Pancreas (tissue), 10 donors: Measurements from ENCODE around the gene RGL1. TPM values are rescaled to one million over a fixed set of nuclear protein-coding genes. Genes with fewer than 3 reads are reported as not detected.
A peak's percentile ranks its signal among the peaks of the same experiment; 100 is the strongest.

Experiments used
- ATAC-seq, 4 donors: fragments of 200-7000 bp; cut with Tn5 transposase; one replicate each; pipeline versions ENCODE4 v1.8.0 to v1.9.1; 2020; ENCODE audit warnings: mild to moderate bottlenecking in 4 of 4, moderate library complexity in 4 of 4
- DNase-seq, 6 donors: peaks; one replicate each; pipeline ENCODE4 v3.0.0-alpha.2; 2020
- FAIRE-seq: peaks from 2 replicates; lab custom pipeline; 2012; peaks lifted over from hg19 to GRCh38; lab: Jason Lieb, UNC
- H3K27ac ChIP-seq, 4 donors: fragments of 200-600 bp; sonication (generic); 1 replicate in 3 of 4; 2 replicates in 1 of 4; pipeline versions ENCODE4 v1.5.0 to v1.8.0; 2020
- H3K27me3 ChIP-seq, 4 donors: fragments of 200-600 bp; one replicate each; pipeline ENCODE4 v1.8.0; 2021
- H3K36me3 ChIP-seq, 3 donors: fragments of 200-600 bp; sonication (generic) in 1 of 3; one replicate each; pipeline versions ENCODE4 v1.5.0 to v1.8.0; 2020 to 2021
- H3K4me1 ChIP-seq, 3 donors: fragments of 200-600 bp; one replicate each; pipeline ENCODE4 v1.8.0; 2021
- H3K4me3 ChIP-seq, 4 donors: fragments of 200-600 bp; sonication (generic) in 2 of 4; one replicate each; pipeline versions ENCODE4 v1.5.0 to v1.8.0; 2020 to 2021
- H3K9me3 ChIP-seq, 4 donors: fragments of 200-600 bp; one replicate each; pipeline ENCODE4 v1.8.0; 2021
- CTCF ChIP-seq, 4 donors: fragments of 200-600 bp; sonication (generic) in 3 of 4; IDR thresholded peaks; one replicate each; pipeline versions ENCODE4 v1.5.0 to v1.8.0; 2021; ENCODE audit warnings: antibody characterized with exemption in 4 of 4
- WGBS, 2 donors: extraction: QIAGEN DNeasy Blood & Tissue Kit; methylation state at CpG; one replicate each; pipeline ENCODE4 v1.1.7; 2013; 5-methylcytosine and 5-hydroxymethylcytosine counted together
- intact Hi-C, 3 donors: fragments of 100-400 bp; cut with DNase I; formaldehyde crosslinking; loops; one replicate each; pipeline versions ENCODE4 v1.11.1 to v1.14.2; 2022
- polyA plus RNA-seq, 2 donors: library from polyadenylated mRNA; stranded (reverse); fragments of 200-250 nt; gene quantifications; one replicate each; pipeline ENCODE4 v1.2.3, GENCODE V29; 2013
- total RNA-seq, 6 donors: library from RNA; stranded (reverse); fragmentation: NEBNext Ultra II Directional in 4 of 6; extraction: Animal tissue kit (Norgen Biotek cat#: 25700) in 4 of 6; gene quantifications; one replicate each; pipeline versions ENCODE4 v1.2.1 to v1.2.4, GENCODE V29; 2021 to 2023
- donor health status: healthy with polysubstance abuse.
- donor health status: DM: no; HTN: no; CAD: no; lungs with moderate emphysema.
- donor health status: DM: no; HTN: no; CAD: no.
- donor health status: control.
- donor health status: control.
- donor health status: Bipolar disorder and iron deficiency.
- donor health status: DM: yes; HTN: yes; CAD: no.
- donor health status: DM: no; HTN: no; CAD: no.
- donor health status: DM: no; HTN: no; CAD: no.
- donor health status: DM: yes; HTN: yes; CAD: no.

RGL1 gene
- 1 to 10 TPM; 2.8 to 9.1 (median 4.9) TPM for total RNA-seq
- polyA plus RNA-seq: 1 to 10 TPM; 3.6 to 6.6 TPM

DNA sequence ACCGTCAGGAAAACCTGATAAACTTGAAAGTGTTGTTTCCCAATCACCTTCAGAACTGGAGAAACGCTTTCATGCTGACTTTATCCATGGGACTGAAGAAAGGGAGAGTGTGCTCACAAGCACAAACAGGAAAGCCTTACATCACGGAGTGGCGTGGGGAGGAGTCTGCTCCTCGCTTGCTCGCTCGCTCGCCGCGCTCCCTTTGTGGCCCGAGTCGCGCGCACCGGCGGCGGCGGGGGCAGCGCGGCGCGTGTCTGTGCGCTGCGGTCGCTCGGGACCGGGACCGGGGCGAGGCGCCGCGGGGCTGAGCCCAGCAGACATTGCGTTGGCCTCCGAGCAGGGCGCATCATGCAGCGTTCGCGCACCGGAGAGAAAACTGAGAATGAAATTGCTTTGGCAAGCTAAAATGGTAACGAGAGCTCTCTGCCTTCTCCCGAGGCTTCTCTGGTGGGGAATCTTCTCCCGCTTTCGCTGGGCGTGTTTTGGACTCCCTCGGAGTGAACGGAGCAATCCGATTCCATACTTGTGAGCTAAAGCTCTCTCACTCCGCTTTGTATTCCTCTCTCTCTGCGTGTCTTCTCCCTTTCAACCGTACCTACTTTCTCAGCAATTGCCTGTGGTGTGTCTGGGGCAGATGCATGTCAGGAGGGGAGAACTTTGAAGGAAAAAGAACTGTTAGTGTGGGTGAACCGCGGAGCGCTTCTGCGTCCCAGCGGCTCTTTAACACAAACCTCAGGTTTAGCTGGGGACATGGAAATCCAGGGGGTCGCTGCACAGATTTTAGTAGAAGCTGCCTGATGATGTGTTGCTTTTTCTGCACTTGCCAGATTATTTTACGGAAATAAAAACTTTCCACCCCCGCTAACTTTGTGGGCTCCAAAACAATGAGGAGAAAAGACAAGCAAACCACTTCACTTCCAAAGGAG, at the start of gene RGL1:
Gene RGL1 (plus strand): TSS at position 205 of the 926 bp plus-strand sequence. CDS start 178 bp downstream, at position 383.
- H3K4me1 ChIP-seq: no peaks in the 10 kb centered on the region
- no peaks in the 10 kb centered on the region for H3K36me3 ChIP-seq
- ATAC-seq (peak; percentile 86 to 94 (median 90)), FAIRE-seq (no peak), DNase-seq (peak; percentile 38 to 76 (median 51))
- H3K4me3 ChIP-seq: peak within 1 kb of the TSS; percentile 31 to 60 (median 38)
- TF ChIP-seq CTCF (IDR thresholded peaks at IDR 0.05): no peak
- 0 to 1% methylated on average over 57 to 58 of the region's 58 CpGs for WGBS, 2 donors
- H3K27ac ChIP-seq: peak within 1 kb of the TSS; percentile 32 to 81 (median 67)
- intact Hi-C loops: no loop called here
- H3K9me3 ChIP-seq: no peaks in the 10 kb centered on the region
- H3K27me3 ChIP-seq: no peaks in the 10 kb centered on the region

GRCh38 chr1:183756326-183756725, 48.6 kb upstream of the RGL1 start:
- no peak for TF ChIP-seq CTCF (IDR thresholded peaks at IDR 0.05)
- intact Hi-C loops: no loop called here
- FAIRE-seq (no peak), ATAC-seq (no peak), DNase-seq (no peak)
- Histone ChIP-seq H3K27me3 (no peaks in the 10 kb centered on the region), H3K36me3 (no peaks in the 10 kb centered on the region), H3K9me3 (no peaks in the 10 kb centered on the region), H3K4me3 (no peak overlapping the region), H3K27ac (no peak overlapping the region), H3K4me1 (no peaks in the 10 kb centered on the region)
- 80 to 81% methylated on average over 2 of the region's 2 CpGs for WGBS, 2 donors

DNA sequence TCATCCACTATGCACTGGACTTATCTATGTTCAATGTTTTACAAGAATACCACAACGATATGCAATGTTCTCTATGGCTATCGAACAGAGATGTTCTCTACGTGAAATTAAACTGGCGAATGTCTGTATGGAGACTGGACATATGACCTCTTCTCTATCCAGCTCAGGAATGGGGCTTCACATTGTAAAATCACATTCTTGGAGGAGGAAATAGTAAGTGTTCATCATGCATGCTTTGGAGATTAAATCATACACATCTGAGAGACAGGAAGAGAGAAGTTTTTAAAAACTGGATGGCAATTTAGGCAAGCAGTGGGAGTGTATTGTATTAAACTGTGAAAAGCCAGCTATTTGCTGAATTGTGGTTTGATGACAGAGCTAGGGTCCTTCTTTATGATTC, 47.9 kb upstream of the RGL1 start:
- no peak for TF ChIP-seq CTCF (IDR thresholded peaks at IDR 0.05)

DNA sequence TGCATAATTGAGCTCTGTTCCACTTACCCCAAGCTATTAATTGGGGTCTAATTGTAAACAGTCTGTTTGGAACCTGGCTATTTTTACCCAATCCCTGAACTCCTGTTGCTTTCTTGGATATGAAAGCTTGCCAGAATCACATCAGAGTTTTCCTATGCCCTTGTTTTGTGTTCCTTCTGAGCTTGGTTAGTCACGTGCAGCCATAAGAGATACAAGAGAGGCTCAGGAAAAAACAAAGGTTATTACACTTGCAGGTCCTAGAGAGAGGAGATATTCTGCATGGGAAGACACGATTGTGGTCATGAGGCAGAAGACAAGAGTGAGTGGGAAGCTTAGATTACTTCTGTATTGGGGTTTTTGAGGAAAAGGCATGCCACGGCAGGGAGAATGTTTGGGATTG, 46.0 kb upstream of the RGL1 start:
- Histone ChIP-seq H3K9me3 (no peaks in the 10 kb centered on the region), H3K27ac (no peak overlapping the region), H3K36me3 (no peaks in the 10 kb centered on the region), H3K4me1 (no peaks in the 10 kb centered on the region), H3K4me3 (no peak overlapping the region), H3K27me3 (no peaks in the 10 kb centered on the region)
- TF ChIP-seq CTCF (IDR thresholded peaks at IDR 0.05): no peak
- intact Hi-C loops: no loop called here
- FAIRE-seq (no peak), DNase-seq (no peak), ATAC-seq (no peak)
- 54 to 55% methylated on average over 3 of the region's 3 CpGs for whole genome bisulfite sequencing, 2 donors

More for the DNA sequence above, 47.9 kb upstream of the RGL1 start:
- Histone ChIP-seq H3K9me3 (no peaks in the 10 kb centered on the region), H3K27me3 (no peaks in the 10 kb centered on the region), H3K36me3 (no peaks in the 10 kb centered on the region), H3K27ac (no peak overlapping the region), H3K4me1 (no peaks in the 10 kb centered on the region), H3K4me3 (no peak overlapping the region)
- intact Hi-C loops: no loop called here
- FAIRE-seq: no peak
- 64 to 71% methylated on average over 4 of the region's 4 CpGs for WGBS, 2 donors
- ATAC-seq: peak in 1 of 4 donors; percentile 30
- no peak for DNase-seq

DNA sequence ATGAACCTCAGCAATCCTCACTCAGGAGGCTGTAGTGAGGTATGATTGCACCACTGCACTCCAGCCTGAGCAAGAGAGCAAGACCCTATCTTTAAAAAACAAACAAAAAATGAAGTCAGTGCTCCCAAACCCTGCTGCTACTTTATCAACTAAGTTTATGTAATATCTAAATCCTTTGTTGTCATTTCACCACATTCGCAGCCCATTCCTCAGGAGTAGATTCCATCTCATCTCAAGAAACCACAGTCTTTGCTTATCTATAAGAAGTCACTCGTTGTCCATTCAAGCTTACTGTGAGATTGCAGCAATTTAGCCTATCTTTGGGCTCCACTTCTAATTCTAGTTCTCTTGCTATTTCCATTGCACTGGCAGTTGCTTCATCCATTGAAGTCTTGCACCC, 44.3 kb upstream of the RGL1 start:
- DNase-seq (no peak), FAIRE-seq (no peak), ATAC-seq (no peak)
- Histone ChIP-seq H3K4me3 (no peak overlapping the region), H3K9me3 (no peaks in the 10 kb centered on the region), H3K36me3 (no peaks in the 10 kb centered on the region), H3K4me1 (no peaks in the 10 kb centered on the region), H3K27me3 (no peaks in the 10 kb centered on the region), H3K27ac (no peak overlapping the region)
- intact Hi-C loops: no loop called here
- no peak for TF ChIP-seq CTCF (IDR thresholded peaks at IDR 0.05)
- WGBS, 2 donors: 51 to 78% methylated on average over 2 of the region's 2 CpGs
